ENCODE data around the gene DAPK2. TPM values are rescaled to one million over a fixed set of nuclear protein-coding genes. Genes with fewer than 3 reads are reported as not detected.
A peak's percentile ranks its signal among the peaks of the same experiment; 100 is the strongest.

Gene DAPK2
- total RNA-seq, 1 donor from 2014 or later: 39.0 TPM

- H3K4me1 ChIP-seq: peaks cover 54% of the 10 kb centered on the region
- no peak overlapping the region for H3K4me3 ChIP-seq
- DNase-seq: no peak
- H3K27me3 ChIP-seq (ENCODE audit: low read depth): no peaks in the 10 kb centered on the region
- no peaks in the 10 kb centered on the region for H3K36me3 ChIP-seq
- TF ChIP-seq CTCF (IDR thresholded peaks at IDR 0.05; ENCODE audit: borderline replicate concordance): no peak
- H3K27ac ChIP-seq (replicated peaks): no peak overlapping the region
- intact Hi-C loops (cut with micrococcal nuclease): no loop called here
- H3K9me3 ChIP-seq (replicated peaks): no peaks in the 10 kb centered on the region
Observed at GRCh38 chr15:63913786-63914315, 132.4 kb downstream of the DAPK2 start.

- peaks cover 4% of the 10 kb centered on the region for H3K36me3 ChIP-seq
- H3K4me1 ChIP-seq: peaks cover 56% of the 10 kb centered on the region
- no peak overlapping the region for H3K27ac ChIP-seq (replicated peaks)
- intact Hi-C loops (cut with micrococcal nuclease): no loop called here
- no peaks in the 10 kb centered on the region for H3K9me3 ChIP-seq (replicated peaks)
- no peak for DNase-seq
- no peak for TF ChIP-seq CTCF (IDR thresholded peaks at IDR 0.05; ENCODE audit: borderline replicate concordance)
- H3K4me3 ChIP-seq: no peak overlapping the region
- H3K27me3 ChIP-seq (ENCODE audit: low read depth): no peaks in the 10 kb centered on the region
Observed at GRCh38 chr15:63913336-63913735, 132.9 kb downstream of the DAPK2 start.

- intact Hi-C loops (cut with micrococcal nuclease): no loop called here
- peaks cover 47% of the 10 kb centered on the region for H3K4me1 ChIP-seq
- no peak for DNase-seq
Observed at GRCh38 chr15:63912061-63912615, 134.1 kb downstream of the DAPK2 start.

GRCh38 chr15:63911160-63911559 is 135.1 kb downstream of the DAPK2 start:
- DNase-seq: no peak
- H3K9me3 ChIP-seq (replicated peaks): no peaks in the 10 kb centered on the region
- intact Hi-C loops (cut with micrococcal nuclease): no loop called here
- peaks cover 42% of the 10 kb centered on the region for H3K4me1 ChIP-seq
- TF ChIP-seq CTCF (IDR thresholded peaks at IDR 0.05; ENCODE audit: borderline replicate concordance): no peak
- H3K36me3 ChIP-seq: peaks cover 9% of the 10 kb centered on the region
- no peak overlapping the region for H3K4me3 ChIP-seq
- no peak overlapping the region for H3K27ac ChIP-seq (replicated peaks)
- H3K27me3 ChIP-seq (ENCODE audit: low read depth): no peaks in the 10 kb centered on the region

More at GRCh38 chr15:63912061-63912615, 134.1 kb downstream of the DAPK2 start:
- Histone ChIP-seq H3K4me3 (no peak overlapping the region), H3K36me3 (peaks cover 9% of the 10 kb centered on the region), H3K27me3 (ENCODE audit: low read depth) (no peaks in the 10 kb centered on the region), H3K27ac (replicated peaks) (no peak overlapping the region), H3K9me3 (replicated peaks) (no peaks in the 10 kb centered on the region)
- no peak for TF ChIP-seq CTCF (IDR thresholded peaks at IDR 0.05; ENCODE audit: borderline replicate concordance)

GRCh38 chr15:63909819-63910437 is 136.4 kb downstream of the DAPK2 start:
- intact Hi-C loops (cut with micrococcal nuclease): no loop called here
- TF ChIP-seq CTCF (IDR thresholded peaks at IDR 0.05; ENCODE audit: borderline replicate concordance): no peak
- Histone ChIP-seq H3K9me3 (replicated peaks) (no peaks in the 10 kb centered on the region), H3K36me3 (peaks cover 9% of the 10 kb centered on the region), H3K27ac (replicated peaks) (peak overlapping the region; percentile 62), H3K4me3 (no peak overlapping the region), H3K27me3 (ENCODE audit: low read depth) (no peaks in the 10 kb centered on the region), H3K4me1 (peaks cover 37% of the 10 kb centered on the region)
- DNase-seq: no peak
